CMK (cell line): ENCODE measurements around the gene SOX5.

Experiments used
- DNase-seq: peaks from one replicate; pipeline ENCODE4 v3.0.0-alpha.2; 2010; ENCODE audit warnings: low read depth

The SOX5 gene

GRCh38 chr12:23949348-23950209, at the start of gene SOX5:
TSS of gene SOX5 (minus strand) at chr12:23949670. CDS start at chr12:23949601, 69 bp downstream.
- no peak for DNase-seq

- DNase-seq: no peak
Measured at GRCh38 chr12:23987046-23987445, 37.6 kb upstream of the SOX5 start.

GRCh38 chr12:23980826-23981225, 31.4 kb upstream of the SOX5 start:
- no peak for DNase-seq

GRCh38 chr12:23964812-23965211, 15.3 kb upstream of the SOX5 start:
- no peak for DNase-seq

GRCh38 chr12:23959826-23960225, 10.4 kb upstream of the SOX5 start:
- no peak for DNase-seq

- DNase-seq: no peak
Measured at GRCh38 chr12:23954332-23954731, 4.9 kb upstream of the SOX5 start.

GRCh38 chr12:23952071-23952470, 2.6 kb upstream of the SOX5 start:
- no peak for DNase-seq

GRCh38 chr12:23950775-23951451, 1.4 kb upstream of the SOX5 start:
- no peak for DNase-seq

GRCh38 chr12:23950210-23950774, 822 bp upstream of the SOX5 start:
- DNase-seq: no peak

- no peak for DNase-seq
Measured at GRCh38 chr12:23948291-23948690, 1.2 kb downstream of the SOX5 start.

GRCh38 chr12:23947395-23947794, 2.1 kb downstream of the SOX5 start:
- no peak for DNase-seq

- DNase-seq: no peak
Measured at GRCh38 chr12:23945249-23945648, 4.2 kb downstream of the SOX5 start.

- DNase-seq: no peak
Measured at GRCh38 chr12:23944067-23944466, 5.4 kb downstream of the SOX5 start.

- DNase-seq: no peak
Measured at GRCh38 chr12:23942841-23943240, 6.6 kb downstream of the SOX5 start.

GRCh38 chr12:23941780-23942179, 7.7 kb downstream of the SOX5 start:
- DNase-seq: no peak

- DNase-seq: no peak
Measured at GRCh38 chr12:23938422-23938821, 11.0 kb downstream of the SOX5 start.

GRCh38 chr12:23931176-23931575, 18.3 kb downstream of the SOX5 start:
- no peak for DNase-seq

- no peak for DNase-seq
Measured at GRCh38 chr12:23930599-23930998, 18.9 kb downstream of the SOX5 start.

- no peak for DNase-seq
Measured at GRCh38 chr12:23929906-23930305, 19.6 kb downstream of the SOX5 start.

GRCh38 chr12:23927907-23928306, 21.6 kb downstream of the SOX5 start:
- no peak for DNase-seq

- no peak for DNase-seq
Measured at GRCh38 chr12:23921099-23921856, 28.2 kb downstream of the SOX5 start.

GRCh38 chr12:23911574-23911973, 37.9 kb downstream of the SOX5 start:
- DNase-seq: no peak
